Osteocyte (in vitro differentiated cells): ENCODE data around the gene EGR2. TPM values are rescaled to one million over a fixed set of nuclear protein-coding genes. Genes with fewer than 3 reads are reported as not detected.
"Not testable (repeated sequence)": the region's sequence is repeated elsewhere in the genome, so short reads cannot be mapped to it uniquely, and the experiment has no call there.

Experiments
- DNase-seq: peaks from one replicate; pipeline ENCODE4 v3.0.0; 2021; ENCODE audit warnings: mixed read lengths; ENCODE audit not compliant: unreplicated experiment; ENCODE audit errors: extremely low spot score
- H3K27ac Mint-ChIP-seq: one replicate; pipeline ENCODE4 v1.8.0; 2021; ENCODE audit warnings: mild to moderate bottlenecking, mixed read lengths; ENCODE audit not compliant: unreplicated experiment
- H3K27me3 Mint-ChIP-seq: one replicate; pipeline ENCODE4 v1.8.0; 2021; ENCODE audit warnings: mixed read lengths; ENCODE audit not compliant: unreplicated experiment
- H3K36me3 Mint-ChIP-seq: one replicate; pipeline ENCODE4 v1.8.0; 2021; ENCODE audit warnings: mixed read lengths; ENCODE audit not compliant: unreplicated experiment
- H3K4me1 Mint-ChIP-seq: one replicate; pipeline ENCODE4 v1.8.0; 2021; ENCODE audit warnings: mixed read lengths; ENCODE audit not compliant: unreplicated experiment
- H3K4me3 Mint-ChIP-seq: one replicate; pipeline ENCODE4 v1.8.0; 2021; ENCODE audit warnings: mild to moderate bottlenecking, moderate library complexity, mixed read lengths; ENCODE audit not compliant: unreplicated experiment
- H3K9me3 Mint-ChIP-seq: one replicate; pipeline ENCODE4 v1.8.0; 2021; ENCODE audit warnings: mixed read lengths; ENCODE audit not compliant: unreplicated experiment
- total RNA-seq: library from RNA; stranded (reverse); gene quantifications from 2 replicates; pipeline ENCODE4 v1.2.1, GENCODE V29; 2021
- TF ChIP-seq, protein P1 (sequence below): fragments of 200-600 bp; sonication (generic); IDR thresholded peaks from 2 replicates; pipeline ENCODE4 v1.5.0; 2021; ENCODE audit warnings: antibody characterized with exemption, mild to moderate bottlenecking, moderate library complexity

EGR2 gene
- total RNA-seq, 1 donor from 2014 or later = 11.7 TPM

- peaks cover 23% of the 10 kb centered on the region for H3K4me1 Mint-ChIP-seq
- H3K36me3 Mint-ChIP-seq = peaks cover 2% of the 10 kb centered on the region
- no peak overlapping the region for H3K4me3 Mint-ChIP-seq
- no peaks in the 10 kb centered on the region for H3K27me3 Mint-ChIP-seq
- peaks cover 9% of the 10 kb centered on the region for H3K9me3 Mint-ChIP-seq
- peak overlapping the region; percentile 50 for H3K27ac Mint-ChIP-seq
- TF ChIP-seq, protein P1, sequence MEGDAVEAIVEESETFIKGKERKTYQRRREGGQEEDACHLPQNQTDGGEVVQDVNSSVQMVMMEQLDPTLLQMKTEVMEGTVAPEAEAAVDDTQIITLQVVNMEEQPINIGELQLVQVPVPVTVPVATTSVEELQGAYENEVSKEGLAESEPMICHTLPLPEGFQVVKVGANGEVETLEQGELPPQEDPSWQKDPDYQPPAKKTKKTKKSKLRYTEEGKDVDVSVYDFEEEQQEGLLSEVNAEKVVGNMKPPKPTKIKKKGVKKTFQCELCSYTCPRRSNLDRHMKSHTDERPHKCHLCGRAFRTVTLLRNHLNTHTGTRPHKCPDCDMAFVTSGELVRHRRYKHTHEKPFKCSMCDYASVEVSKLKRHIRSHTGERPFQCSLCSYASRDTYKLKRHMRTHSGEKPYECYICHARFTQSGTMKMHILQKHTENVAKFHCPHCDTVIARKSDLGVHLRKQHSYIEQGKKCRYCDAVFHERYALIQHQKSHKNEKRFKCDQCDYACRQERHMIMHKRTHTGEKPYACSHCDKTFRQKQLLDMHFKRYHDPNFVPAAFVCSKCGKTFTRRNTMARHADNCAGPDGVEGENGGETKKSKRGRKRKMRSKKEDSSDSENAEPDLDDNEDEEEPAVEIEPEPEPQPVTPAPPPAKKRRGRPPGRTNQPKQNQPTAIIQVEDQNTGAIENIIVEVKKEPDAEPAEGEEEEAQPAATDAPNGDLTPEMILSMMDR = no peak
- no peak for DNase-seq
Observed at GRCh38 chr10:62788861-62789467, 27.2 kb downstream of the EGR2 start.

GRCh38 chr10:62788285-62788684 is 27.9 kb downstream of the EGR2 start:
- H3K27me3 Mint-ChIP-seq, DNase-seq, H3K27ac Mint-ChIP-seq, H3K36me3 Mint-ChIP-seq, H3K4me3 Mint-ChIP-seq: not testable (repeated sequence)
- peaks cover 20% of the 10 kb centered on the region for H3K4me1 Mint-ChIP-seq
- peaks cover 15% of the 10 kb centered on the region for H3K9me3 Mint-ChIP-seq

DNA sequence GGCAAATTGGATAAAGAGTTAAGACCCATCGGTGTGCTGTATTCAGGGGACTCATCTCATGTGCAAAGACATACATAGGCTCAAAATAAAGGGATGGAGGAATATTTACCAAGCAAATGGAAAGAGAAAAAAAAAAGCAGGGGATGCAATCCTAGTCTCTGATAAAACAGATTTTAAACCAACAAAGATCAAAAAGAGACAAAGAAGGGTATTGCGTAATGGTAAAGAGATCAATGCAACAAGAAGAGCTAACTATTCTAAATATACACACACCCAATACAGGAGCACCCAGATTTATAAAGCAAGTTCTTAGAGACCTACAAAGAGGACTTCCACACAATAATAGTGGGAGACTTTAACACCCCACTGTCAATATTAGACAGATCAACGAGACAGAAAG is 31.6 kb downstream of the EGR2 start:
- H3K27ac Mint-ChIP-seq, DNase-seq, H3K4me3 Mint-ChIP-seq, H3K36me3 Mint-ChIP-seq, H3K27me3 Mint-ChIP-seq: not testable (repeated sequence)
- H3K9me3 Mint-ChIP-seq = peaks cover 15% of the 10 kb centered on the region
- H3K4me1 Mint-ChIP-seq = peaks cover 13% of the 10 kb centered on the region

DNA sequence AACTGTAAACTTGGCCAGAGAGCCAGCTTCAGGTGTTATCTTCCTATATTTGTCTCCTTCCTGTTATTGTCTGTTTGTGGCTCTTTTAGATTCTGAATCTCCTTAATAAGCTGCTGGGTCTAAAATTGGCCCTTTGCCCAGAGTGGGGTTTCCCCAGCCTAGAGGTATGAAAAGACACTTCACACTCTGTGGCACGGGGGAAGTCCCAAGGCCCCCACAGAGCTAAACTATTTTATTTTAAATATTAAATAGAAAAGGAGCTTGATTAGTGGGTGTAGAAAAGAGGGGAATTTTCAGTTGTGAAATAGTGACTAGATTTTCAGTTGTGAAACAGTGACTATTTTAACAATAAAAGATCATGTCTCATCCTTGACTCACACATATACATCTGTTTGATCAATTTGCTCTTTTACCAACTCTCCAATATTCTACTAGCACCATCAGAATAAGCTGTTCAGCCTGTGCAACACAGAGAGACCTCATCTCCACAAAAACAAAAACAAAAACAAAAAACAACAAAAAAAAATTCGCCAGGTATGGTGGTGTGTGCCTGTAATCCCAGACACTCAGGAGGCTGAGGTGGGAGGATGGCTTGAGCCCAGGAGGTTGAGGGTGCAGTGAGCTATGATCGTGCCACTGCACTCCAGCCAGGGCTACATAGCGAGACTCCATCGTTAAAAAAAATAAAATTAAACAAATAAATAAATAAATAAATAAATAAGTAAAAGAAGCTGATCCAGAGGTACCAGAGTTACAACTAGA is 36.5 kb downstream of the EGR2 start:
- Mint-ChIP-seq H3K27me3 (peaks cover 7% of the 10 kb centered on the region), H3K36me3 (no peaks in the 10 kb centered on the region), H3K9me3 (peaks cover 6% of the 10 kb centered on the region), H3K4me3 (no peak overlapping the region), H3K27ac (no peak overlapping the region), H3K4me1 (peaks cover 2% of the 10 kb centered on the region)
- TF ChIP-seq, protein P1 = no peak
- DNase-seq = no peak

DNA sequence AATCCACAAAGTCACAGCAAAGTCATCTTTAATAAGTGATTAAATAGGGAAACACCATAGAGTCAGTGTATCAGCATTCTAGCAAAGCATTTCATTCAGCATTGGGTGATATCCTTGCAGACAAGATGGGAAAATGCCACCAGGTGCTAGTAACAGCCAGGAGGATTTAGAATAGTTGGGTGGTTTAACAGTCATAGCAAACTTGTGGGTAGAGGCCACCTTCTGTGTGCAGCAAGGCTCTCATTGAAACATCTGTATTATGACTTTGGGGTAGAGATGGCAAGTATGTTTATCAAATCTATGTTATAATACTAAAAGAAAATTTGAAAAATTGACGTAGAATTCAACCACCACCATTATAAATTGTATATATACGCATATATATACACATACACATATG is 38.0 kb downstream of the EGR2 start:
- DNase-seq = no peak
- Mint-ChIP-seq H3K27me3 (peaks cover 8% of the 10 kb centered on the region), H3K4me3 (no peak overlapping the region), H3K36me3 (no peaks in the 10 kb centered on the region), H3K9me3 (no peaks in the 10 kb centered on the region), H3K4me1 (peaks cover 2% of the 10 kb centered on the region), H3K27ac (no peak overlapping the region)
- TF ChIP-seq, protein P1 = no peak
